GM23248 (cell line): ENCODE data around the gene ARSK.

Source experiments
- EZH2 ChIP-seq: fragments of 200-600 bp; sonication (generic); IDR thresholded peaks from 2 replicates; pipeline ENCODE4 v1.6.1; 2018; ENCODE audit warnings: antibody characterized with exemption, mild to moderate bottlenecking; ENCODE audit not compliant: insufficient read depth, poor library complexity, severe bottlenecking
- EZH2phosphoT487 ChIP-seq: fragments of 200-600 bp; sonication (generic); IDR thresholded peaks from 2 replicates; pipeline ENCODE4 v1.6.1; 2018; ENCODE audit warnings: antibody characterized with exemption, moderate library complexity, mild to moderate bottlenecking, low read depth; ENCODE audit not compliant: insufficient read depth

GRCh38 chr5:95563367-95563766 lies 8.5 kb downstream of the ARSK start:
- TF ChIP-seq EZH2 (no peak), EZH2phosphoT487 (no peak)
